ENCODE measurements around the gene DUOX2.
"Not testable (repeated sequence)": the region's sequence is repeated elsewhere in the genome, so short reads cannot be mapped to it uniquely, and the experiment has no call there.

The DUOX2 gene

DNA sequence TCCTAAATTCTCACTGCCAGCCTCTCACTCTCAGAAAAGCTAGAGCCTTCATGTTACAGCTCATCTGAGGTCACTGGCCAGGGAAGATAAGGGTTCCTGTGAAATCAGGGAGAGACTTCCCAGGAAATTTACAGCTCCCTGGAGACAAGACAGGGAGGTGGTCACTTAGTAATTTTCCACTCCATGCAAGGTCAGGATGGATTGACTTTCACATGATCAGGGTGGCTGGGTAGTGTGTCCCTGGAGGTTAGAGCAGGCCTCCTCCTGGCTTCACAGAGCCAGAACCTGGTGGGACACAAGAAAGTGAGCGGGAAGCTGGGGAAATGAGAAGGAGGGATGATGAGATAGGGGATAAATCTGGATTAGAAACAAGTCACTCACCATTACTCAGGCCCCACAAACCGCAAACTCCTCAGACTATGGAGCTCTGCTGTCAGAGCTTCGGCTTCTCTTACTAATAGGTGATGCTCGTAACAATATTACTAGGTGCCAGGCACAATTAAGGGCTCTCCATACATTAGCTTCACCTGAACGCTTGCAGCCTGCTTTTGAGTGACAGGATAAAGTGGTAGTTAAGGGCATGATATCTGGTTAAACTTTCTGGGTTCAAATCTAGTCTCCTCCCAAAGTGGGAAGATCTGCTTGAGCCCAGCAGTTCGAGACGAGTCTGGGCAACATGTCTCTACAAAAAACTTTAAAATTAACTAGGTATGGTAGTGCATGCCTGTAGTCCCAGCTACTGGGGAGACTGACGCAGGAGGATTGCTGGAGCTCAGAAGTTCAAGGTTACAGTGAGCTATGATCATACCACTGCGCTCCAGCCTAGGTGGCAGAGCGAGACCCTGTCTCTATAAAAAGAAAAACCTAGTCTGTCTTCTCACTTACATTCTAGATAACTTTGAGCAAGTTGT, 24.9 kb downstream of the DUOX2 start:
- in situ Hi-C loops (cut with HindIII; ENCODE audit: low sequenced_read_pairs) = no loop called here
- no peak overlapping the region for H3K4me3 ChIP-seq (ENCODE audit: low read depth, low read length)
- DNase-seq (ENCODE audit: low read depth, low spot score) = no peak
- TF ChIP-seq, protein P1, sequence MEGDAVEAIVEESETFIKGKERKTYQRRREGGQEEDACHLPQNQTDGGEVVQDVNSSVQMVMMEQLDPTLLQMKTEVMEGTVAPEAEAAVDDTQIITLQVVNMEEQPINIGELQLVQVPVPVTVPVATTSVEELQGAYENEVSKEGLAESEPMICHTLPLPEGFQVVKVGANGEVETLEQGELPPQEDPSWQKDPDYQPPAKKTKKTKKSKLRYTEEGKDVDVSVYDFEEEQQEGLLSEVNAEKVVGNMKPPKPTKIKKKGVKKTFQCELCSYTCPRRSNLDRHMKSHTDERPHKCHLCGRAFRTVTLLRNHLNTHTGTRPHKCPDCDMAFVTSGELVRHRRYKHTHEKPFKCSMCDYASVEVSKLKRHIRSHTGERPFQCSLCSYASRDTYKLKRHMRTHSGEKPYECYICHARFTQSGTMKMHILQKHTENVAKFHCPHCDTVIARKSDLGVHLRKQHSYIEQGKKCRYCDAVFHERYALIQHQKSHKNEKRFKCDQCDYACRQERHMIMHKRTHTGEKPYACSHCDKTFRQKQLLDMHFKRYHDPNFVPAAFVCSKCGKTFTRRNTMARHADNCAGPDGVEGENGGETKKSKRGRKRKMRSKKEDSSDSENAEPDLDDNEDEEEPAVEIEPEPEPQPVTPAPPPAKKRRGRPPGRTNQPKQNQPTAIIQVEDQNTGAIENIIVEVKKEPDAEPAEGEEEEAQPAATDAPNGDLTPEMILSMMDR (IDR thresholded peaks at IDR 0.05; ENCODE audit: low read depth, low read length) = no peak

DNA sequence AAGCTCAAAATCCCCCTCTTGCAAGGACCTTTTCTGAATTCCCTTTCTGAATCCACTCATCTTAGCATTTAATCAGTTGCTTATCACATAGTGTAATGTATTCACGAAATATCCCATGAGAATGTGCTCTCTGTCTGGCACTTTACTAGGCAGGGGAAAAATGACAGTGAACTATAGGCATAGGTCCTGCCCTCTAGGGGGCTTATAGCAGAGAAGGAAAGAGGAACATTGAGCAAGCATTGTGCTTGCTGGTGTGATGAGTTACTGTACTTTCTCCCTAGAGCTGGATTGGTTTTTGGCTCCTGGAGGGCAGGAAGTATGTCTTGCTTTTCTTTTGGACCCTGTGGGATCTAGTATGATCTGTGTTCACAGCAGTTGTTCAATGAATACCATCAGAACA, 26.5 kb downstream of the DUOX2 start:
- DNase-seq (ENCODE audit: low read depth, low spot score) = no peak
- in situ Hi-C loops (cut with HindIII; ENCODE audit: low sequenced_read_pairs) = no loop called here
- H3K4me3 ChIP-seq (ENCODE audit: low read depth, low read length) = no peak overlapping the region
- TF ChIP-seq, protein P1 (IDR thresholded peaks at IDR 0.05; ENCODE audit: low read depth, low read length) = no peak

DNA sequence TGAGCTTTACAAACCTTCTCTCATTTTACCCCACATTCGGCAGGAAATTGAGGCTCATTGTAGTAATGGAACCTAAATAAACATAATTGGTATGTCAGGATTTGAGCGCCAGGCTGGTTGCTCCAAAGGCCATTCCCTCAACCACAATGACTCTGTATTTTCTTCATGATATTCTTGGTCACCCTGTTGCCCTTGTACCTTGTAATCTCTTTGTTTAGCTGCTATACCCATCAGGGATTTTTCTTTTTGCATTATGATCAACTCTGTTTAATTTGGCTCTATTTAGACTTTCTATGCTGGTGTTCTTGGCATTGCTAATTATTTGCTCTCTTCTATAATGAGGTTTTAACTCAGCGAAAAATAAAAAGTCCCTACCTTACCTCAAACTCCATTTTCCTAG, 29.8 kb downstream of the DUOX2 start:
- no peak overlapping the region for H3K4me3 ChIP-seq (ENCODE audit: low read depth, low read length)
- in situ Hi-C loops (cut with HindIII; ENCODE audit: low sequenced_read_pairs) = no loop called here
- DNase-seq (ENCODE audit: low read depth, low spot score) = no peak
- TF ChIP-seq, protein P1 (IDR thresholded peaks at IDR 0.05; ENCODE audit: low read depth, low read length) = no peak

DNA sequence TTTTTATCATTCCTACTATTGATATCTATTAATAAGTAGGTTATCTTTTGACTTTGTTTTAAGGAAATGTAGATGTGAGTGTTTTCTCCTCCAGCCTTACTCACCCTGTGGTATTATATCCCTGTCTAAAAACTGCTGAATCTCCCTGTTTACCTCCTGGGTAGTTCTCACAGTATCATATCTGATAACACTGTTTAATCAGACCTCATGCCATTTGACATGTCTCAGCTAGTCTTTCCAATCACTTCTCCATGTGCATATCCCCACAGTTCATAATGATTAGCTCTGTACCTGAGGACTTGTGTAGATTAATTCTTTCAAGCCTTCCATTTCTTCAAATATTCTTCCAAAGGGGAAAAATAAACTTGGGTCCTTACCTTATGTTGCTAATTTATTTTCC, 30.7 kb downstream of the DUOX2 start:
- no peak for DNase-seq (ENCODE audit: low read depth, low spot score)
- TF ChIP-seq, protein P1 (IDR thresholded peaks at IDR 0.05; ENCODE audit: low read depth, low read length) = no peak
- no peak overlapping the region for H3K4me3 ChIP-seq (ENCODE audit: low read depth, low read length)
- in situ Hi-C loops (cut with HindIII; ENCODE audit: low sequenced_read_pairs) = no loop called here

GRCh38 chr15:45082412-45082811, 31.6 kb downstream of the DUOX2 start:
- in situ Hi-C loops (cut with HindIII; ENCODE audit: low sequenced_read_pairs); H3K4me3 ChIP-seq (ENCODE audit: low read depth, low read length); DNase-seq (ENCODE audit: low read depth, low spot score): not testable (repeated sequence)

- H3K4me3 ChIP-seq (ENCODE audit: low read depth, low read length); in situ Hi-C loops (cut with HindIII; ENCODE audit: low sequenced_read_pairs); DNase-seq (ENCODE audit: low read depth, low spot score): not testable (repeated sequence)
Measured at GRCh38 chr15:45080593-45080992, 33.4 kb downstream of the DUOX2 start.

DNA sequence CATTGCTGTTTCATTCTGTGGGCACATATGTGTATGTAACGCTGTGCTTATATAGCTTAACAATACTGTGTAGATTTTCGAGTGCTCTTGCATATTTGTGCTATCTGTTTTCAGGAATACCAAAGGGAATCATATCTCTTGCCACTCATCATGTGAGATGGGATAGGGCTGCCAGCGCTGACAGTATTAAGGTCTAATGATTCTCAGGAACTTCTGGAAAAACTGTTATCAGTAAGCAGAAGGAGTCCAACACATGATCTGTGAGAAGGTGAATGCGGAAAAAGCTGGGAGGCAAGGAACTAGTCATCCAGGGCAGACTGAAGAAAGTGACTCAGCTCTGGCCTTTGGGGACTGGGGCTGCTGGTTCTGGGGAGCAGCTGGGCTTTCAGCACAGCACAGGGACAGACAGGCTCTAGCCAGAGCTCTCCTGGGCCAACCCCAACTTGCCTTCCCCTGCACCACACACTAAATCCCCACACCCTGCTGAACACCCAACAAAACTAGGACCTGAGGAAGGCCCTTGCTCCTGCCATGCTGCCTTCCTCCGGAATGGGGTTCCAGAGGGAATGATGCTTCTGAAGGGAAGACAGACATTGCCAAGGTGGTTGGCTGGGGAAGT, 34.2 kb downstream of the DUOX2 start:
- H3K4me3 ChIP-seq (ENCODE audit: low read depth, low read length); DNase-seq (ENCODE audit: low read depth, low spot score); in situ Hi-C loops (cut with HindIII; ENCODE audit: low sequenced_read_pairs): not testable (repeated sequence)

DNA sequence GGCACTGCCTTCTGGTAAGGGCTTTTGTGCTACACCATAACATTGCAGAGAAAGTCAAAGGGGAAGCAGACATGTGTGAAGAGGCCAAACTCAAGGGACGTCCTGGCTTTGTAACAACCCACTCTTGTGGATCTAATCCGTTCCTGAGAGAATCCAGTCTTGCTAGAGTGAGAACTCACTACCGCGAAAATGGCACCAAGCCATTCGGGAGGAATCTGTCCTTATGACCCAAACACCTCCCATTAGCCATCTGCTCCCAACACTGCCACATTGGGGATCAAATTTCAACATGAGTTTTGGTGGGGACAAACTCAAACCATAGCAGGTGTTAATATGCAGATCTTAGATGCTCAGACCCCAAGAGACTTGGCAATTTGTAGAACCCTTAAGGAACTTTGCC, 34.8 kb downstream of the DUOX2 start:
- DNase-seq (ENCODE audit: low read depth, low spot score); in situ Hi-C loops (cut with HindIII; ENCODE audit: low sequenced_read_pairs); H3K4me3 ChIP-seq (ENCODE audit: low read depth, low read length): not testable (repeated sequence)

- H3K4me3 ChIP-seq (ENCODE audit: low read depth, low read length); DNase-seq (ENCODE audit: low read depth, low spot score); in situ Hi-C loops (cut with HindIII; ENCODE audit: low sequenced_read_pairs): not testable (repeated sequence)
Measured at GRCh38 chr15:45077391-45077790, 36.6 kb downstream of the DUOX2 start.

- DNase-seq (ENCODE audit: low read depth, low spot score); H3K4me3 ChIP-seq (ENCODE audit: low read depth, low read length); in situ Hi-C loops (cut with HindIII; ENCODE audit: low sequenced_read_pairs): not testable (repeated sequence)
Measured at GRCh38 chr15:45075440-45076320, 38.3 kb downstream of the DUOX2 start.

DNA sequence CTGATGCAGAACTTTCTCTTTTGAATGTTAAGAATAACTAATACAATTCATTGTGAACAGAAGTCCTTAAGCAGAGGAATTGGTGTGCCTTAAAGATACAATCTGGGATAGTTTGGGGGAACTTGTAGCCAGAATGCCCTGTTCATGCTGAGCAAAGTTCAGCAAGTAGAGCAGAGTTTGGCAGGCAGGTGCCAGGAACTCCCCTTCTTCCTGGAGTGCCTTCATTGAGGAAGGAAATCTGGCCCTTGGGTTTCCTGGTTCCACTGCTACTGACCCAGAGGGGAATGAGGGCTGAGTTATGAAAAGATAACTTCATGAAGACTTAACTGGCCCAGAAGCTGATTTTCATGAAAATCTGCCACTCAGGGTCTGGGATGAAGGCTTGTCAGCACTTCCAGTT, 40.4 kb downstream of the DUOX2 start:
- DNase-seq (ENCODE audit: low read depth, low spot score); H3K4me3 ChIP-seq (ENCODE audit: low read depth, low read length); in situ Hi-C loops (cut with HindIII; ENCODE audit: low sequenced_read_pairs): not testable (repeated sequence)

GRCh38 chr15:45069942-45070360, 44.0 kb downstream of the DUOX2 start:
- H3K4me3 ChIP-seq (ENCODE audit: low read depth, low read length); in situ Hi-C loops (cut with HindIII; ENCODE audit: low sequenced_read_pairs): not testable (repeated sequence)

More at GRCh38 chr15:45069942-45070360, 44.0 kb downstream of the DUOX2 start:
- DNase-seq (ENCODE audit: low read depth, low spot score) = not testable (repeated sequence)
